Testis (tissue), 2 donors: ENCODE results near the gene SERHL2.

Source experiments
- POLR2A ChIP-seq: fragments of 450-650 bp; IDR thresholded peaks from one replicate; pipeline ENCODE4 v1.6.1; 2017; ENCODE audit warnings: antibody characterized with exemption, mild to moderate bottlenecking, moderate library complexity
- TF ChIP-seq, protein P1 (sequence below), 3 experiments: fragments of 450-650 bp in 2 of 3; fragments of 200-600 bp in 1 of 3; sonication (generic) in 1 of 3; IDR thresholded peaks; one replicate each; pipeline ENCODE4 v1.5.1; 2016 to 2019; ENCODE audit warnings: antibody characterized with exemption in 3 of 3, mild to moderate bottlenecking in 2 of 3, moderate library complexity in 1 of 3

DNA sequence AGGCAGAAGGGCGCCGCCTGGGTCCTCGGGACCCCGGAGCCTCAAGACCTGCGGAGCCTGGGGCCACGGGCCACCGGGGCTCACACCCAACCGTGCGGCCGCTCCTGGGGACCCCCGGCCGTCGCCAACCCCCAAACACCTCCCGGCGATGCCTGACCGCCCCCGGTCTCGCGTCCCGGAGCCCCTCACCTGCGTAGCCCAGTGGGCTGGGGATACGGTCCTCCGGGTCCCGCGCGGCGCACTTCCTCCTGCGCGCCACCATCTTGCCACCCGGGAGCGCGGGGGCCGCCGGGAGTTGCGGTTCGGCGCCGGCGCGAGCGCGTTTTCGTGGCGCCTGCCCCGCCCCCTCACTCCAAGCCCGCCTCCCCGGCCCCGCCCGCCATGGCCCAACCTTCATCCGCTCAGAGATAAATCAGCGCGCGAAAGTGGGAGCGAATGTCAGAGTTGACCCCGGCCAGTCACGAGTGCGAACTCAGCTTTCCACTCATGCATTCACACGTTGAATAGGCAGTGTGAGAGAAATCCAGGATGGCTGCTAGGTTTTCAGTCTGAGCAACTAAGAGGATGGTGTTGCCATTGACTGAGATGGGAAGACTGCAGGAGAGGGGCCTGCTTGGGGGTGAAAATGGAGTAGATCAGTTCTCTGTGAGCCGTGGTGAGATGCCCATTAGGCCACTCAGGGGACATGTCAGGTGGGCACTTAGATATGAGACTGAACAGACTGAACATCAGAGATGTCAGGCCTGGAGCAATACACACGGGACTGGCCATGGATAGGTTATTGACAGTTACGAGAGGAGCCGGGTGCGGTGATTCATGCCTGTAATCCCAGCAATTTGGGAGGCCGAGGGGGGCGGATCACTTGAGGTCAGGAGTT is 34.0 kb upstream of the SERHL2 start, which contains the start of gene RRP7A:
- TF ChIP-seq, protein P1, sequence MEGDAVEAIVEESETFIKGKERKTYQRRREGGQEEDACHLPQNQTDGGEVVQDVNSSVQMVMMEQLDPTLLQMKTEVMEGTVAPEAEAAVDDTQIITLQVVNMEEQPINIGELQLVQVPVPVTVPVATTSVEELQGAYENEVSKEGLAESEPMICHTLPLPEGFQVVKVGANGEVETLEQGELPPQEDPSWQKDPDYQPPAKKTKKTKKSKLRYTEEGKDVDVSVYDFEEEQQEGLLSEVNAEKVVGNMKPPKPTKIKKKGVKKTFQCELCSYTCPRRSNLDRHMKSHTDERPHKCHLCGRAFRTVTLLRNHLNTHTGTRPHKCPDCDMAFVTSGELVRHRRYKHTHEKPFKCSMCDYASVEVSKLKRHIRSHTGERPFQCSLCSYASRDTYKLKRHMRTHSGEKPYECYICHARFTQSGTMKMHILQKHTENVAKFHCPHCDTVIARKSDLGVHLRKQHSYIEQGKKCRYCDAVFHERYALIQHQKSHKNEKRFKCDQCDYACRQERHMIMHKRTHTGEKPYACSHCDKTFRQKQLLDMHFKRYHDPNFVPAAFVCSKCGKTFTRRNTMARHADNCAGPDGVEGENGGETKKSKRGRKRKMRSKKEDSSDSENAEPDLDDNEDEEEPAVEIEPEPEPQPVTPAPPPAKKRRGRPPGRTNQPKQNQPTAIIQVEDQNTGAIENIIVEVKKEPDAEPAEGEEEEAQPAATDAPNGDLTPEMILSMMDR (IDR thresholded peaks at IDR 0.05): no peak
- peak; percentile 12 for TF ChIP-seq POLR2A
